AG09309 (cell line): ENCODE data around the gene KRTAP5-5.

Experiments
- DNase-seq: peaks from one replicate; pipeline ENCODE4 v3.0.0-alpha.2; 2010; ENCODE audit warnings: low read depth
- H3K4me3 ChIP-seq: 2 replicates; pipeline ENCODE4 v1.5.1; 2011; ENCODE audit warnings: mild to moderate bottlenecking, low read depth, low read length, moderate library complexity; ENCODE audit not compliant: control insufficient read depth
- CTCF ChIP-seq: IDR thresholded peaks from 2 replicates; pipeline ENCODE4 v1.5.1; 2011; ENCODE audit warnings: mild to moderate bottlenecking, low read depth, low read length, inconsistent platforms; ENCODE audit not compliant: insufficient read depth, control insufficient read depth; ENCODE audit errors: missing control alignments

The KRTAP5-5 gene

GRCh38 chr11:1679881-1680280 is 50.3 kb downstream of the KRTAP5-5 start:
- no peak for TF ChIP-seq CTCF
- no peak for DNase-seq
- H3K4me3 ChIP-seq: no peak overlapping the region
